RWPE1 (cell line): Measurements from ENCODE around the gene TAF13.
"Not testable (repeated sequence)": the region's sequence is repeated elsewhere in the genome, so short reads cannot be mapped to it uniquely, and the experiment has no call there.

Source experiments
- CTCF ChIA-PET: fragments of 350-600 bp; sonication (Branson Sonifier 250); formaldehyde crosslinking; extraction: SDS; loops from one replicate; lab custom pipeline; 2021; lab: Yijun Ruan, JAX
- POLR2A ChIA-PET: fragments of 400-600 bp; formaldehyde crosslinking; extraction: SDS; loops from one replicate; lab custom pipeline; 2020; ENCODE audit warnings: antibody characterized with exemption; ENCODE audit not compliant: low non-redundant PET; lab: Yijun Ruan, JAX
- DNase-seq: peaks from one replicate; pipeline ENCODE4 v3.0.0; 2012; ENCODE audit warnings: low spot score
- H3K27ac ChIP-seq: fragments of 450-650 bp; 2 replicates; pipeline ENCODE4 v1.5.1; 2017
- CTCF ChIP-seq: fragments of 450-650 bp; conservative IDR thresholded peaks from 2 replicates; pipeline ENCODE4 v1.5.1; 2017; ENCODE audit warnings: low read depth, mild to moderate bottlenecking

TAF13 gene

GRCh38 chr1:109027841-109028240 lies 48.0 kb downstream of the TAF13 start:
- DNase-seq = no peak
- peak overlapping the region; percentile 71 for H3K27ac ChIP-seq
- ChIA-PET CTCF (interaction anchor here (1.0 to 1.6 kb wide), 4 partner anchors 12 to 72 kb away, joined by 3 to 4 read pairs (median 4); partner anchors contain the start of gene TAF13), POLR2A (interaction anchor here (1.8 kb wide), 1 partner anchor 72 kb away, joined by 6 read pairs; no protein-coding TSS in a partner anchor)
- TF ChIP-seq CTCF = peak; percentile 33

- TF ChIP-seq CTCF = no peak
- DNase-seq = no peak
- CTCF ChIA-PET = no interaction called here
- no peak overlapping the region for H3K27ac ChIP-seq
- POLR2A ChIA-PET = no interaction called here
Measured at GRCh38 chr1:109025694-109026093, 50.1 kb downstream of the TAF13 start.

DNA sequence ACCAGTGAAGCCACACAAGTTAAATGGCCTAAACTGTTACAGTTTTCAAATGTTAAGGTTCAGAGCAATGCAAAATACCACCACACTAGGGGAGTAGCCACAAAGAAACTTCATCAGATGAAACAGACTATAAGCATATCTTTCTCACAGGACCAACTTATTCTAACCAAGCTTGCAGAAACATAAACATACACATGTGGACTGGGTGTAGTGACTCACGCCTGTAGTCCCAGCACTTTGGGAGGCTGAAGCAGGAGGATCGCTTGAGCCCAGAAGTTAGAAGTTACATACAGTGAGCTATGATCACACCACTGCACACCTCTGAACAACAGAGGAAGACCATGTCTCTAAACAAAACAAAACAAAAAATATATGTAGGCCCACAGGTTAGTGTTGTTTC lies 51.2 kb downstream of the TAF13 start:
- DNase-seq = no peak
- POLR2A ChIA-PET = no interaction called here
- no peak for TF ChIP-seq CTCF
- CTCF ChIA-PET = no interaction called here
- no peak overlapping the region for H3K27ac ChIP-seq

- H3K27ac ChIP-seq = no peak overlapping the region
- DNase-seq = no peak
- ChIA-PET POLR2A (no interaction called here), CTCF (interaction anchor here (0.6 kb wide), 1 partner anchor 21 kb away, joined by 3 read pairs; no protein-coding TSS in a partner anchor)
- TF ChIP-seq CTCF = no peak
Measured at GRCh38 chr1:109020693-109021257, 55.0 kb downstream of the TAF13 start.

GRCh38 chr1:109017719-109018118 lies 58.1 kb downstream of the TAF13 start:
- POLR2A ChIA-PET, H3K27ac ChIP-seq, DNase-seq: not testable (repeated sequence)
- CTCF ChIA-PET = interaction anchor here (0.6 kb wide), 1 partner anchor 22 kb away, joined by 5 read pairs; no protein-coding TSS in a partner anchor

GRCh38 chr1:109017134-109017533 lies 58.7 kb downstream of the TAF13 start:
- no peak overlapping the region for H3K27ac ChIP-seq
- ChIA-PET CTCF (interaction anchor here (0.6 kb wide), 1 partner anchor 21 kb away, joined by 5 read pairs; no protein-coding TSS in a partner anchor), POLR2A (no interaction called here)
- no peak for DNase-seq
- no peak for TF ChIP-seq CTCF
